ENCODE results near the gene VEZT. TPM values are rescaled to one million over a fixed set of nuclear protein-coding genes. Genes with fewer than 3 reads are reported as not detected.
A peak's percentile ranks its signal among the peaks of the same experiment; 100 is the strongest.

The VEZT gene
- total RNA-seq, 4 donors from 2014 or later = 73.0 to 90.3 (median 87.0) TPM

DNA sequence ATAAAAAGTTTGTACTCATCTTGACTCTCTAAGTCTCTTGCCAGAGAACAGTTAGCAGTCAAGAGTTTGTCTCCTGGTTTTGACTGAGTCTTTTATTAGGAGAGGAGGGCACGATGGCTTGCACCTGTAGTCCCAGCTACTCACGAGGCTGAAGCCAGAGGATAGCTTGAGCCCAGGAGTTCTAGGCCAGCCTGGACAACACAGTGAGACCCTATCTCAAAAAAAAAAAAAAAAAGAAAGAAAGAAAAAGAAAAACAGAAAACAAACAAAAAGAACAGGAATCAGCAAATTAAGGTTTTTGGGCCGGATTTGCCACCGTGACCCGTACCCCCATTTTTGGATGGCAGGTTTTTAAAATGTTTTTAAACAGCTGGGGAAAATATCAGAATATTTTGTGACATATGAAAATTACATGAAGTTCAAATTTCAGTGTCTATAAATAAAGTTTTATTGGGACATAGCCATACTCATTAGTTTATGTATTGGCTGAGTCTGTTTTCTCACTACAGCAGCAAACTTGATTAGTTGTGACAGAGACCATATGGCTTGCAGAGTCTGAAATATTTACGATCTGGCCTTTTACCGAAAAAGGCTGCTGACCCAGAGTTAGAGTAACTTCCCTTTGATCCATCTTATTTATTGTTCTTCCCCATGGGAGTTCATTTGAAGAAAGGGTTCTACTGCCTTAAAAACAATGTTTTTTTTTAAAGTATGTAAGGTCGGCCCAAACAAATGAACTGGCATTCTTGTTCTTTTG is 31.2 kb downstream of the VEZT start:
- TF ChIP-seq POLR2A (IDR thresholded peaks at IDR 0.05; ENCODE audit: low read depth) = no peak
- TF ChIP-seq POLR2AphosphoS5 (IDR thresholded peaks at IDR 0.05) = no peak
- TF ChIP-seq, protein P1, sequence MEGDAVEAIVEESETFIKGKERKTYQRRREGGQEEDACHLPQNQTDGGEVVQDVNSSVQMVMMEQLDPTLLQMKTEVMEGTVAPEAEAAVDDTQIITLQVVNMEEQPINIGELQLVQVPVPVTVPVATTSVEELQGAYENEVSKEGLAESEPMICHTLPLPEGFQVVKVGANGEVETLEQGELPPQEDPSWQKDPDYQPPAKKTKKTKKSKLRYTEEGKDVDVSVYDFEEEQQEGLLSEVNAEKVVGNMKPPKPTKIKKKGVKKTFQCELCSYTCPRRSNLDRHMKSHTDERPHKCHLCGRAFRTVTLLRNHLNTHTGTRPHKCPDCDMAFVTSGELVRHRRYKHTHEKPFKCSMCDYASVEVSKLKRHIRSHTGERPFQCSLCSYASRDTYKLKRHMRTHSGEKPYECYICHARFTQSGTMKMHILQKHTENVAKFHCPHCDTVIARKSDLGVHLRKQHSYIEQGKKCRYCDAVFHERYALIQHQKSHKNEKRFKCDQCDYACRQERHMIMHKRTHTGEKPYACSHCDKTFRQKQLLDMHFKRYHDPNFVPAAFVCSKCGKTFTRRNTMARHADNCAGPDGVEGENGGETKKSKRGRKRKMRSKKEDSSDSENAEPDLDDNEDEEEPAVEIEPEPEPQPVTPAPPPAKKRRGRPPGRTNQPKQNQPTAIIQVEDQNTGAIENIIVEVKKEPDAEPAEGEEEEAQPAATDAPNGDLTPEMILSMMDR (IDR thresholded peaks at IDR 0.05) = no peak
- no peak for TF ChIP-seq EP300 (IDR thresholded peaks at IDR 0.05)
- no peak overlapping the region for H3K4me3 ChIP-seq
- H3K27ac ChIP-seq (replicated peaks in 1 of 4) = no peak overlapping the region
- H3K27me3 ChIP-seq = no peaks in the 10 kb centered on the region
- intact Hi-C loops (cut with DNase I) = no loop called here
- no peaks in the 10 kb centered on the region for H3K9me3 ChIP-seq
- H3K36me3 ChIP-seq = peaks cover 0 to 22% (median 8%) of the 10 kb centered on the region in 4 donors
- DNase-seq (ENCODE audit: extremely low spot score) = no peak
- WGBS = 71% methylated on average over 8 of the region's 8 CpGs
- H3K4me1 ChIP-seq = peaks cover 15 to 83% (median 65%) of the 10 kb centered on the region in 4 donors

DNA sequence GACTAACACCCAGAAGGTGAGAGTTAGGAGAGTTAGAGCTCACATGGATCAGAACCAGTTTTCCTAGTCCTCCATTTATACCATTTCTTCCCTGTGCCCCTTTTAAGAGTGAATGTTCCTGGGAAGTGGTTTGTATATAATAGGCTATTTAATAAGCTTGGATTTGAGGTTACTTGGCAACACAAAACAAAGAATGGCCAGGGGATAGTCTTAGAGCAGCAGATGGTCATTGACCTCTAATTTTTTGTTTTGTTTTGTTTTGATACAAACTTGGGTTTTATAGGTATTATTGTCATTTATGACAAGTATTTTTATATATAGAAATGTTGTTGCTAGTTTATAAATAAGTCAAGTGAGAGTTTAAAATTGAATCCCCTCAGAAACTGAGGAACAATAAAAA is 35.8 kb downstream of the VEZT start:
- Histone ChIP-seq H3K4me3 (no peak overlapping the region), H3K36me3 (peaks cover 9 to 54% (median 35%) of the 10 kb centered on the region in 4 donors), H3K27ac (replicated peaks in 1 of 4) (peak overlapping the region in 3 of 4 donors; percentile 1 to 48 (median 39)), H3K27me3 (no peaks in the 10 kb centered on the region), H3K9me3 (no peaks in the 10 kb centered on the region), H3K4me1 (peaks cover 6 to 63% (median 44%) of the 10 kb centered on the region in 4 donors)
- TF ChIP-seq, protein P1 (IDR thresholded peaks at IDR 0.05) = no peak
- no peak for TF ChIP-seq EP300 (IDR thresholded peaks at IDR 0.05)
- no peak for TF ChIP-seq POLR2A (IDR thresholded peaks at IDR 0.05; ENCODE audit: low read depth)
- no peak for TF ChIP-seq POLR2AphosphoS5 (IDR thresholded peaks at IDR 0.05)
- intact Hi-C loops (cut with DNase I) = no loop called here
- no peak for DNase-seq (ENCODE audit: extremely low spot score)

DNA sequence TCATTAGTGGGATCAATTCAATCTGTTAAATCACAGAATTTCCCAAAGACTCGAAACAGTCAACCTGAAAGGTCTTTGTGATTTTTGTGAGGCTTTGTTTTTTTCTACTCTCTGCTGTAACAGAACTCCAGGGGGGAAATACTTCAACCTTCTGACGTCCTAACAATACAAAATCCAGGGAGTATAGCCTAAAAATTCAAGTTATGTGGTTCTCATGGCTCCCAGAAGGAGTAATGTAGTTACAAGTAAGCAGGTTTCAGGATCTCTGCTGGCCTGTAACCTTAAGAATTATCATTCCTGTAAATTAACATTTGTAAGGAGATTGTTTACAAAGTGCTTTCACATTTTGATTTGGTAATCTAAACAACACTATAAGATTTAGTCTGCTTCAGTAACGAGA is 39.9 kb downstream of the VEZT start:
- TF ChIP-seq, protein P1 (IDR thresholded peaks at IDR 0.05) = no peak
- TF ChIP-seq POLR2AphosphoS5 (IDR thresholded peaks at IDR 0.05) (no peak), EP300 (IDR thresholded peaks at IDR 0.05) (no peak)
- intact Hi-C loops (cut with DNase I) = no loop called here
- DNase-seq (ENCODE audit: extremely low spot score) = no peak
- Histone ChIP-seq H3K27me3 (no peaks in the 10 kb centered on the region), H3K27ac (replicated peaks in 1 of 4) (peak overlapping the region in 3 of 4 donors; percentile 7 to 43 (median 21)), H3K4me1 (peaks cover 5 to 44% (median 26%) of the 10 kb centered on the region in 4 donors), H3K4me3 (no peak overlapping the region), H3K36me3 (peaks cover 9 to 47% (median 32%) of the 10 kb centered on the region in 4 donors), H3K9me3 (no peaks in the 10 kb centered on the region)
- 72% methylated on average over 3 of the region's 3 CpGs for WGBS

DNA sequence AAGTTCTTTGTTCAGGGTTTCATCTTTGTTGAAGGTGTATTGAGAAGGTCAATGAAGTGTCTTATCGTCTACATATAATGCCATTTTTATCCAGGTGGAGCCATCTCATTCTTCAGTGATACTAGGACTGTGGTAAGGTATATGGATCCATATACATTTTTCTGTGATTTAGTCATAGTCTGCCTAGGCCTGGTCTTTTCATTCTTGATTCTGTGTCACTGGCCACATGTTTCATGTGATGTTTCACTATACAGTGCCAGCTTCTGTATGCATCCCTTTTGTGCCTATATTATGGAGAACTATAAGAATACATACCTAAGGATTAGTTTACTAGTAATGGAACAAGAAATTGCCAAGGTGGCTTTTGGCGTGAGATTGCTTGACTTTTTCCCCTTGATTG is 40.5 kb downstream of the VEZT start:
- no peak for DNase-seq (ENCODE audit: extremely low spot score)
- Histone ChIP-seq H3K4me1 (peaks cover 9 to 45% (median 26%) of the 10 kb centered on the region in 4 donors), H3K27me3 (no peaks in the 10 kb centered on the region), H3K27ac (replicated peaks in 1 of 4) (peak overlapping the region in 1 of 4 donors; percentile 21), H3K9me3 (no peaks in the 10 kb centered on the region), H3K4me3 (no peak overlapping the region), H3K36me3 (peaks cover 9 to 46% (median 31%) of the 10 kb centered on the region in 4 donors)
- WGBS = 84% methylated on average over 2 of the region's 2 CpGs
- intact Hi-C loops (cut with DNase I) = no loop called here
- TF ChIP-seq POLR2A (IDR thresholded peaks at IDR 0.05; ENCODE audit: low read depth) = no peak
- TF ChIP-seq, protein P1 (IDR thresholded peaks at IDR 0.05) = no peak
- no peak for TF ChIP-seq POLR2AphosphoS5 (IDR thresholded peaks at IDR 0.05)
- no peak for TF ChIP-seq EP300 (IDR thresholded peaks at IDR 0.05)

Data from esophagus muscularis mucosa (tissue), 4 donors.